HG02763 (cell line): ENCODE measurements around the gene TNN.

Experiments used
- ATAC-seq: cut with Tn5 transposase; IDR thresholded peaks from one replicate; pipeline ENCODE4 v1.9.1; 2021; ENCODE audit warnings: mild to moderate bottlenecking, moderate library complexity; ENCODE audit not compliant: unreplicated experiment

TNN gene

GRCh38 chr1:175145899-175146528 is 78.4 kb downstream of the TNN start:
- no peak for ATAC-seq

GRCh38 chr1:175146529-175147213 is 79.0 kb downstream of the TNN start:
- ATAC-seq = no peak

- no peak for ATAC-seq
Measured at GRCh38 chr1:175147569-175147968, 79.9 kb downstream of the TNN start.

- ATAC-seq = no peak
Measured at GRCh38 chr1:175148068-175148467, 80.4 kb downstream of the TNN start.

- ATAC-seq = no peak
Measured at GRCh38 chr1:175150596-175151319, 83.1 kb downstream of the TNN start.

GRCh38 chr1:175152006-175152652 is 84.5 kb downstream of the TNN start:
- no peak for ATAC-seq

GRCh38 chr1:175154629-175155472 is 87.2 kb downstream of the TNN start:
- no peak for ATAC-seq

- ATAC-seq = no peak
Measured at GRCh38 chr1:175155473-175155856, 87.8 kb downstream of the TNN start.

GRCh38 chr1:175155936-175156335 is 88.3 kb downstream of the TNN start:
- ATAC-seq = no peak

GRCh38 chr1:175157200-175157599 is 89.6 kb downstream of the TNN start:
- no peak for ATAC-seq

GRCh38 chr1:175158170-175158591 is 90.5 kb downstream of the TNN start:
- ATAC-seq = no peak

- ATAC-seq = no peak
Measured at GRCh38 chr1:175162955-175163354, 95.3 kb downstream of the TNN start.

GRCh38 chr1:175163702-175164101 is 96.1 kb downstream of the TNN start:
- ATAC-seq = no peak

GRCh38 chr1:175164751-175165150 is 97.1 kb downstream of the TNN start:
- no peak for ATAC-seq

GRCh38 chr1:175166746-175167145 is 99.1 kb downstream of the TNN start:
- no peak for ATAC-seq

- no peak for ATAC-seq
Measured at GRCh38 chr1:175167861-175168260, 100.2 kb downstream of the TNN start.

GRCh38 chr1:175168782-175169181 is 101.1 kb downstream of the TNN start:
- no peak for ATAC-seq

GRCh38 chr1:175169286-175170018 is 101.8 kb downstream of the TNN start:
- ATAC-seq = no peak

- ATAC-seq = no peak
Measured at GRCh38 chr1:175171036-175171913, 103.6 kb downstream of the TNN start.
